ENCODE measurements around the gene SERAC1. TPM values are rescaled to one million over a fixed set of nuclear protein-coding genes. Genes with fewer than 3 reads are reported as not detected.

The SERAC1 gene
- total and polyA plus RNA-seq, 4 donors = 3.1 to 10.1 (median 4.8) TPM

DNA sequence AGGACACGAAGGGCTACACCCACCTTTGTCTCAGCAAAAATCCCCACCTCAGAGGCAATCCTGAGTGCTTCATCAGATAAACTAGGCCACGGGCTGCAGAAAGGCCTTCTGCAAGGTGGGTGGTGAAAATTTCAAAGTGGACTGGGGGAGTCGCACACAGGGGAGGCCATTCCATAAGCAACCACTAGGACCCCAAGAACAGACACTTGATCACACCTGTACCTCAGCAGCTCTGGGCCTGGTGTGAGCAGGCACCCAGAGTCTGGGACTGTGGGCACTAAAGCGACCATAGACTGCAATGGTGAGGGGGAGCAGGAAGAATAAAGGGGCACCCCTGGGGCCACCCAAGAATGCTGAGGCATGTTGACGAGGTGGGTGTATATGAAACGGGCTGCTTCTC is 52.6 kb downstream of the SERAC1 start:
- Histone ChIP-seq H3K27me3 (ENCODE audit: control insufficient read depth in 3 of 3, insufficient read depth in 3 of 3, low read length in 2 of 3) (no peaks in the 10 kb centered on the region), H3K4me1 (ENCODE audit: control insufficient read depth in 5 of 5, insufficient read depth in 5 of 5, low read length in 5 of 5) (no peaks in the 10 kb centered on the region), H3K4me3 (no peak overlapping the region), H3K9me3 (ENCODE audit: control insufficient read depth in 4 of 4, insufficient read depth in 3 of 4, low read length in 3 of 4) (no peaks in the 10 kb centered on the region), H3K9ac (ENCODE audit: insufficient read depth in 1 of 2, low read length in 2 of 2) (no peak overlapping the region), H3K36me3 (ENCODE audit: control insufficient read depth in 4 of 4, insufficient read depth in 4 of 4, low read length in 4 of 4) (peaks cover 0 to 15% (median 5%) of the 10 kb centered on the region in 4 donors), H3K27ac (ENCODE audit: low read depth in 1 of 2, low read length in 1 of 2) (no peak overlapping the region)
- DNase-seq (no peak), ATAC-seq (ENCODE audit: insufficient read depth, low FRiP score) (no peak)
- 92 to 95% methylated on average over 6 of the region's 6 CpGs for WGBS, 2 donors
- TF ChIP-seq, protein P1, sequence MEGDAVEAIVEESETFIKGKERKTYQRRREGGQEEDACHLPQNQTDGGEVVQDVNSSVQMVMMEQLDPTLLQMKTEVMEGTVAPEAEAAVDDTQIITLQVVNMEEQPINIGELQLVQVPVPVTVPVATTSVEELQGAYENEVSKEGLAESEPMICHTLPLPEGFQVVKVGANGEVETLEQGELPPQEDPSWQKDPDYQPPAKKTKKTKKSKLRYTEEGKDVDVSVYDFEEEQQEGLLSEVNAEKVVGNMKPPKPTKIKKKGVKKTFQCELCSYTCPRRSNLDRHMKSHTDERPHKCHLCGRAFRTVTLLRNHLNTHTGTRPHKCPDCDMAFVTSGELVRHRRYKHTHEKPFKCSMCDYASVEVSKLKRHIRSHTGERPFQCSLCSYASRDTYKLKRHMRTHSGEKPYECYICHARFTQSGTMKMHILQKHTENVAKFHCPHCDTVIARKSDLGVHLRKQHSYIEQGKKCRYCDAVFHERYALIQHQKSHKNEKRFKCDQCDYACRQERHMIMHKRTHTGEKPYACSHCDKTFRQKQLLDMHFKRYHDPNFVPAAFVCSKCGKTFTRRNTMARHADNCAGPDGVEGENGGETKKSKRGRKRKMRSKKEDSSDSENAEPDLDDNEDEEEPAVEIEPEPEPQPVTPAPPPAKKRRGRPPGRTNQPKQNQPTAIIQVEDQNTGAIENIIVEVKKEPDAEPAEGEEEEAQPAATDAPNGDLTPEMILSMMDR (IDR thresholded peaks at IDR 0.05; ENCODE audit: control extremely low read depth, extremely low read depth) = no peak

DNA sequence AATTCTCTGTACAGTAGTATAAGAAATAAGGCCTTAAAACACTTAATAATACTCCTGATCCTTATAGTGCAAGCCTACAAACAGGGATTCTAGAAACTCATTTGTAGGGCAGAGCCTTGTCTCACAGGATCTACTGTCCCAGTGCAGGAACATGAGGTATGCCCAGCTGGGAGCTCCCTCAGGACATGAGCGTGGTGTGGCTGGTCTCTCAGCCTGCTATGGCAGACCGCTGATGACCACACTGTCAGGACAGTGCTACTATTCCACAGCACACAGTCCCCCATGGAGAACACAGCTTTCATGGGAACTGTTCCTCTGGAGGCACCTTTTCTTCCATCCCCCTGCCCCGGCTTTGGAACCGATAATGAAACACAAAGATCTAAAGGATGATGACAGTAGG is 53.0 kb downstream of the SERAC1 start:
- ATAC-seq (ENCODE audit: insufficient read depth, low FRiP score) = no peak

DNA sequence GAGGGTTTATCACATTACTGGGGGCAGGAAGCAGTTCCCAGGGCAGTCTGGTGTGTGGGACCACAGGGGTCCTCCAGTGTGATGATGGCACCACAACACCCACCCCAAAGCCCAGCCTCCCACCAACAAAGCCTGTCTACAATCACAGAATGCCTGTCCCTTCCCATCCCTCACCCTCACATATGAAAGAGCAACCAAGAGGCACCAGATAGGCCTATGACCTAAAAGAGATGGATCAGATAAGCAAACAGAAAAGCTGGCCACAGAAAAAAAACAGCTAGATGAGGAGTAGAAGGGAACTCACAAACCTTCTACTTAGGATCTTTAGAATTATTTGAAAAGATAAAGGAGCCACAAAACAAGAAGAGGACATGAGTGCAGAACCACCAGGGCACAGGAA is 54.3 kb downstream of the SERAC1 start:
- ATAC-seq (ENCODE audit: insufficient read depth, low FRiP score) (no peak), DNase-seq (no peak)
- H3K4me1 ChIP-seq (ENCODE audit: control insufficient read depth in 5 of 5, insufficient read depth in 5 of 5, low read length in 5 of 5) = no peaks in the 10 kb centered on the region
- H3K9ac ChIP-seq (ENCODE audit: insufficient read depth in 1 of 2, low read length in 2 of 2) = no peak overlapping the region
- no peak overlapping the region for H3K4me3 ChIP-seq
- H3K36me3 ChIP-seq (ENCODE audit: control insufficient read depth in 4 of 4, insufficient read depth in 4 of 4, low read length in 4 of 4) = peaks cover 0 to 13% (median 6%) of the 10 kb centered on the region in 4 donors
- TF ChIP-seq, protein P1 (IDR thresholded peaks at IDR 0.05; ENCODE audit: control extremely low read depth, extremely low read depth) = no peak
- H3K27me3 ChIP-seq (ENCODE audit: control insufficient read depth in 3 of 3, insufficient read depth in 3 of 3, low read length in 2 of 3) = no peaks in the 10 kb centered on the region
- H3K9me3 ChIP-seq (ENCODE audit: control insufficient read depth in 4 of 4, insufficient read depth in 3 of 4, low read length in 3 of 4) = no peaks in the 10 kb centered on the region
- no peak overlapping the region for H3K27ac ChIP-seq (ENCODE audit: low read depth in 1 of 2, low read length in 1 of 2)

More for the DNA sequence above, 53.0 kb downstream of the SERAC1 start:
- WGBS, 2 donors = 95 to 99% methylated on average over 4 of the region's 4 CpGs
- Histone ChIP-seq H3K9ac (ENCODE audit: insufficient read depth in 1 of 2, low read length in 2 of 2) (no peak overlapping the region), H3K4me3 (no peak overlapping the region), H3K27me3 (ENCODE audit: control insufficient read depth in 3 of 3, insufficient read depth in 3 of 3, low read length in 2 of 3) (no peaks in the 10 kb centered on the region), H3K9me3 (ENCODE audit: control insufficient read depth in 4 of 4, insufficient read depth in 3 of 4, low read length in 3 of 4) (no peaks in the 10 kb centered on the region), H3K4me1 (ENCODE audit: control insufficient read depth in 5 of 5, insufficient read depth in 5 of 5, low read length in 5 of 5) (no peaks in the 10 kb centered on the region), H3K36me3 (ENCODE audit: control insufficient read depth in 4 of 4, insufficient read depth in 4 of 4, low read length in 4 of 4) (peaks cover 0 to 13% (median 5%) of the 10 kb centered on the region in 4 donors), H3K27ac (ENCODE audit: low read depth in 1 of 2, low read length in 1 of 2) (no peak overlapping the region)
- TF ChIP-seq, protein P1 (IDR thresholded peaks at IDR 0.05; ENCODE audit: control extremely low read depth, extremely low read depth) = no peak
- DNase-seq = no peak

DNA sequence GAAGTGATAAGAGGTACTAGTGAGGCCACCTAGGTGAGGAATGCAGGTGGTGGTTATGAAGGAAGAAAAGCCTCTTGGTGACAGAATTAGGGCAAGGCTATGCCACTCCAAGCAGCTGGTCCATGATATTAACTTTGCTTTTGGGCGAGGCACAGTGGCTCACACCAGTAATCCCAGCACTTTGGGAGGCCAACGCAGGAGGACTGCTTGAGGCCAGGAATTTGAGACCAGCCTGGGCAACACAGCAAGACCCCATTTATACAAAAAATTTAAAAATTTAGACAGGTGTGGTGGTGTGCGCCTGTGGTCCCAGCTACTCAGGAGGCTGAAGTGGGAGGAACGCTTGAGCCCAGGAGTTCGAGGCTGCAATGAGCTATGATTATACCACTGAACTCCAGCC is 56.1 kb downstream of the SERAC1 start:
- TF ChIP-seq, protein P1 (IDR thresholded peaks at IDR 0.05; ENCODE audit: control extremely low read depth, extremely low read depth) = no peak
- H3K9ac ChIP-seq (ENCODE audit: insufficient read depth in 1 of 2, low read length in 2 of 2) = no peak overlapping the region
- no peak overlapping the region for H3K27ac ChIP-seq (ENCODE audit: low read depth in 1 of 2, low read length in 1 of 2)
- no peaks in the 10 kb centered on the region for H3K4me1 ChIP-seq (ENCODE audit: control insufficient read depth in 5 of 5, insufficient read depth in 5 of 5, low read length in 5 of 5)
- WGBS, 2 donors = 98% methylated on average over 5 of the region's 5 CpGs
- H3K27me3 ChIP-seq (ENCODE audit: control insufficient read depth in 3 of 3, insufficient read depth in 3 of 3, low read length in 2 of 3) = no peaks in the 10 kb centered on the region
- H3K9me3 ChIP-seq (ENCODE audit: control insufficient read depth in 4 of 4, insufficient read depth in 3 of 4, low read length in 3 of 4) = no peaks in the 10 kb centered on the region
- peaks cover 0 to 10% (median 6%) of the 10 kb centered on the region in 4 donors for H3K36me3 ChIP-seq (ENCODE audit: control insufficient read depth in 4 of 4, insufficient read depth in 4 of 4, low read length in 4 of 4)
- no peak for DNase-seq
- H3K4me3 ChIP-seq = no peak overlapping the region
- ATAC-seq (ENCODE audit: insufficient read depth, low FRiP score) = no peak

Measured in lung (tissue), 12 donors.